Measurements from ENCODE around the gene NOC2L. TPM values are rescaled to one million over a fixed set of nuclear protein-coding genes. Genes with fewer than 3 reads are reported as not detected.
"Not testable (repeated sequence)": the region's sequence is repeated elsewhere in the genome, so short reads cannot be mapped to it uniquely, and the experiment has no call there.

The NOC2L gene
- total and polyA plus RNA-seq, 12 donors, result 38.3 to 64.8 (median 43.5) TPM

DNA sequence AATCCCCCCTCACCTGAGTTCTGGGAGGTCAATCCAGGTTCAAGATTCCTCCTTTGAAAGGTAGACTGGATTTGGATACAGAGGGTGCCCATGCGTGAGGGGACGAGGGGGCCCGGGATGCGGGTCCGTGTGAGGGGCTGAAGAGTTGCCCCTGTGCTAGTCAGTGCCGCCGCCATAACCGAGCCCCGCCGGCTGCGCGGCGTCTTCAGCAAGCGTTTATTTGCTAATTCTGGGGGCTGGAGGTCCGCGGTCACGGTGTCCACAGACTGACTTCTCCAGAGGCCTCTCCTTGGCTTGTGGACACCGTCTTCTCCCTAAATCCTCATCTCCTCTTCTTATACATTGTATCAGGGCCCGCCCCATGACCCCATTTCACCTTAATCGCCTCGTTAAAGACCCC lies 56.3 kb downstream of the NOC2L start:
- Histone ChIP-seq H3K36me3 (no peaks in the 10 kb centered on the region), H3K27ac (no peak overlapping the region), H3K9me3 (no peaks in the 10 kb centered on the region), H3K4me1 (peaks cover 3 to 34% (median 11%) of the 10 kb centered on the region in 9 donors), H3K27me3 (peaks cover 0 to 49% (median 32%) of the 10 kb centered on the region in 7 donors), H3K4me3 (no peak overlapping the region)
- TF ChIP-seq, protein P1, sequence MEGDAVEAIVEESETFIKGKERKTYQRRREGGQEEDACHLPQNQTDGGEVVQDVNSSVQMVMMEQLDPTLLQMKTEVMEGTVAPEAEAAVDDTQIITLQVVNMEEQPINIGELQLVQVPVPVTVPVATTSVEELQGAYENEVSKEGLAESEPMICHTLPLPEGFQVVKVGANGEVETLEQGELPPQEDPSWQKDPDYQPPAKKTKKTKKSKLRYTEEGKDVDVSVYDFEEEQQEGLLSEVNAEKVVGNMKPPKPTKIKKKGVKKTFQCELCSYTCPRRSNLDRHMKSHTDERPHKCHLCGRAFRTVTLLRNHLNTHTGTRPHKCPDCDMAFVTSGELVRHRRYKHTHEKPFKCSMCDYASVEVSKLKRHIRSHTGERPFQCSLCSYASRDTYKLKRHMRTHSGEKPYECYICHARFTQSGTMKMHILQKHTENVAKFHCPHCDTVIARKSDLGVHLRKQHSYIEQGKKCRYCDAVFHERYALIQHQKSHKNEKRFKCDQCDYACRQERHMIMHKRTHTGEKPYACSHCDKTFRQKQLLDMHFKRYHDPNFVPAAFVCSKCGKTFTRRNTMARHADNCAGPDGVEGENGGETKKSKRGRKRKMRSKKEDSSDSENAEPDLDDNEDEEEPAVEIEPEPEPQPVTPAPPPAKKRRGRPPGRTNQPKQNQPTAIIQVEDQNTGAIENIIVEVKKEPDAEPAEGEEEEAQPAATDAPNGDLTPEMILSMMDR (IDR thresholded peaks at IDR 0.05), result no peak
- DNase-seq (no peak), ATAC-seq (no peak)
- intact Hi-C loops (cut with DNase I), result loop anchor here in 3 of 10 donors (5.0 to 10.0 kb wide), 2 partner anchors 34 to 52 kb away; partner anchors contain the start of gene NOC2L (in 2 of the 3)
- 92 to 95% methylated on average over 21 of the region's 21 CpGs for WGBS, 2 donors

DNA sequence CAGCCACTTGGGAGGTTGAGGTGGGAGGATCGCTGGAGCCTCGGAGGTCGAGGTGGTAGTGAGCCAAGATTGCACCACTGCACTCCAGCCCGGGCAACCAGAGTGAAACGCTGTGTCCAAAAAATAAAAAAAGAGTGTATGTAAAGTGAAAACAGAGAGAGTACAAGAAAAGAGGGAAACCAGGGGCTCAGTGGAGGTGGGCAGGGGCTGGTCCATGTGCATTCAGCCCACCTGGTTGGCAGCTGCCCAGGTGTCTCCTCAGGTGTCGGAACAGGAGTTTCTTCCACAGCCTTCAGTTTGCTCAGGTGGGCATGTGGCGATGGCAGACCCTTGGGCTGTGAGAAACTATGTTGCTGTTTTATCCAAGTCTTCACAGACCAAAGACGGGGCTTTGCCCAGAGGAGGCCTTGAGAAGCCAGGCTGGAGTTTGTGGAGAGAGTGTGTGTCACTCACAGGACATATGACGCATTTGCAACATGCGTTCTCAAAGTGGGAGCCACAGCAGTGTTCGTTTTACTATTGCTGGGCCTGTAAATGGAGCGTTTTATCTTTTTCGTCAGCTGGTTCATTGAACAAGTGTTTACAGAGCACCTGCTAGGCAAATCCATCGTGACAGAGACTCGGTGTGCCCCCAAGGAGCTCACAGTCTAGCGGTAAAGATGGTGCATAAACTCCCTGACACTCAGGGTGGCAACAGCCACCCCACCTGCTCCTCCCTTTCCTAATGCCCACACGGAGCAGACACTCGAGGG lies 57.8 kb downstream of the NOC2L start:
- WGBS, 2 donors, result 79 to 80% methylated on average over 18 of the region's 18 CpGs
- TF ChIP-seq, protein P1 (IDR thresholded peaks at IDR 0.05), result no peak
- H3K27me3 ChIP-seq, result peaks cover 0 to 46% (median 31%) of the 10 kb centered on the region in 7 donors
- H3K36me3 ChIP-seq, result no peaks in the 10 kb centered on the region
- intact Hi-C loops (cut with DNase I), result loop anchor here in 3 of 10 donors (5.0 to 10.0 kb wide), 2 partner anchors 36 to 54 kb away; partner anchors contain the start of gene NOC2L (in 2 of the 3)
- H3K9me3 ChIP-seq, result no peaks in the 10 kb centered on the region
- ATAC-seq, result no peak
- H3K4me3 ChIP-seq, result no peak overlapping the region
- no peak overlapping the region for H3K27ac ChIP-seq
- peaks cover 3 to 25% (median 11%) of the 10 kb centered on the region in 9 donors for H3K4me1 ChIP-seq
- DNase-seq, result no peak

DNA sequence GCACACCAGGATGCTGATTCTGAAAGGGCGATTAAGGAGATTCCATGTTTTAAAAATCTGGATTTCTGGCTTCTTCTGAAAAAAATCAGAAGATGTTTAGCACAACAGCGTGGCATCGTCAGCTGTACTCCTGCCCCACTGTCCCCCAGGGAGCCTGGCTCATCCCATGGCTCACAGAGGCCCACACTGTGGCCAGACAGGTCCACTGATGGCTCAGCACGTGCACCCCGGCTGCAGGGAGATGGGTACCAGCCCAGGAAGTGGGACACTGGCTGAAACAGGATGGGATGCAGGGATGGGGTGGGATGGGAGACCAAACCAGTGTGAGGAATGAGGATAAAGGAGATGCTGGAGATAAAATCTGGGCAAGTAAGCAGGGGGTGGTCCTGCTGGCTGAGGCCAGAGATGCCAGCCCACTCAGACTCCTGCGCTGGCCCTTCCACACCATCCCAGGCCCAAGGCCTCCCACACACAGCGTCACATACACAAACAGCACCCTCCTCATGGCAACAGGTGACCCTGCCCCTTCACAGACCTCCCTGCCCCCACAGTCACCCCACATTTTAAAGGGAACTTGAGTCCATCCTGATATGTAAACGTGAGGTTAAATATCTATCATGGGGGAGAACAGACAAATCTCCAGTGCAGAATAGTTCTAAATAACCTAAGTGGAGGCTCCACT lies 59.3 kb downstream of the NOC2L start:
- intact Hi-C loops (cut with DNase I), result loop anchor here in 3 of 10 donors (5.0 to 10.0 kb wide), 2 partner anchors 38 to 55 kb away; partner anchors contain the start of gene NOC2L (in 2 of the 3)
- DNase-seq, result no peak
- 82 to 86% methylated on average over 8 of the region's 8 CpGs for WGBS, 2 donors

DNA sequence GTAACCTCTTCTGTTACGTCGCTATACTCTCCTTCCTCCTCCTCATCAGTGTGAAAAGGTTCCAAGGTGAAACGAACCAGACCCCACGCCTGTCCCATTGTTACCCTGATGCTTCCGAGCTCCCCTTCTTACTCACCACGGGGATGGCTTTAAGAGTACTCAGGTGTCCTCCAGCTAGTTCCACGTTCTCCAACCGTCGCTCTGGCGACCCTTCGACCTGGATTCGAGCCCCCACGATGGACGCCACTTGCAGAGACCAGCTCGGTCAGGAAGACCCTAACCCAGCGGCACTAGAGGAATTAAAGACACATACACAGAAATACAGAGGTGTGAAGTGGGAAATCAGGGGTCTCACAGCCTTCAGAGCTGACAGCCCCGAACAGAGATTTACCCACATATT lies 61.1 kb downstream of the NOC2L start:
- H3K27ac ChIP-seq; DNase-seq; H3K4me1 ChIP-seq; H3K9me3 ChIP-seq; H3K4me3 ChIP-seq; H3K36me3 ChIP-seq; ATAC-seq; intact Hi-C loops (cut with DNase I): not testable (repeated sequence)
- peaks cover 0 to 47% (median 40%) of the 10 kb centered on the region in 7 donors for H3K27me3 ChIP-seq
- 74 to 75% methylated on average over 17 of the region's 17 CpGs for WGBS, 2 donors

More for the DNA sequence above, 59.3 kb downstream of the NOC2L start:
- Histone ChIP-seq H3K4me3 (no peak overlapping the region), H3K27me3 (peaks cover 0 to 46% (median 31%) of the 10 kb centered on the region in 7 donors), H3K36me3 (no peaks in the 10 kb centered on the region), H3K27ac (no peak overlapping the region), H3K4me1 (peaks cover 0 to 10% (median 3%) of the 10 kb centered on the region in 9 donors), H3K9me3 (no peaks in the 10 kb centered on the region)
- ATAC-seq, result no peak
- TF ChIP-seq, protein P1 (IDR thresholded peaks at IDR 0.05), result no peak
